HepG2 (cell line): ENCODE measurements around the gene PHTF1. TPM values are rescaled to one million over a fixed set of nuclear protein-coding genes. Genes with fewer than 3 reads are reported as not detected.

ENCODE experiments used
- CBX2 ChIP-seq, 2 experiments: fragments of 200-600 bp in 1 of 2; sonication (generic); formaldehyde crosslinking in 1 of 2; IDR thresholded peaks; 2 replicates each; pipeline versions ENCODE4 v1.7.0 to v1.8.1; 2018 to 2022; ENCODE audit warnings: low read depth in 2 of 2, low read length in 1 of 2, mild to moderate bottlenecking in 1 of 2, missing genetic modification reagents in 1 of 2
- HNF4A ChIP-seq: sonication (generic); formaldehyde crosslinking; IDR thresholded peaks from 2 replicates; pipeline ENCODE4 v1.4.0; 2020; ENCODE audit warnings: missing genetic modification reagents
- HOXA9 ChIP-seq: sonication (generic); formaldehyde crosslinking; IDR thresholded peaks from 2 replicates; pipeline ENCODE4 v1.8.1; 2022; ENCODE audit warnings: missing genetic modification reagents, mild to moderate bottlenecking, moderate library complexity, borderline replicate concordance
- JUND ChIP-seq: sonication (generic); formaldehyde crosslinking; IDR thresholded peaks from 2 replicates; pipeline ENCODE4 v1.8.0; 2022; ENCODE audit warnings: mild to moderate bottlenecking, missing genetic modification reagents
- NFE2 ChIP-seq: sonication (generic); formaldehyde crosslinking; IDR thresholded peaks from 2 replicates; pipeline ENCODE4 v1.4.0; 2020; ENCODE audit warnings: missing genetic modification reagents
- SNAI1 ChIP-seq: sonication (generic); formaldehyde crosslinking; IDR thresholded peaks from 2 replicates; pipeline ENCODE4 v1.5.0; 2020; ENCODE audit warnings: mild to moderate bottlenecking, missing genetic modification reagents, borderline replicate concordance
- SNRNP70 ChIP-seq: fragments of 200-400 bp; formaldehyde crosslinking; IDR thresholded peaks from 2 replicates; pipeline ENCODE4 v1.6.1; 2017; ENCODE audit warnings: mild to moderate bottlenecking, low read depth, low read length, moderate library complexity
- SPEN ChIP-seq: sonication (generic); formaldehyde crosslinking; IDR thresholded peaks from 2 replicates; pipeline ENCODE4 v1.5.1; 2020; ENCODE audit warnings: low read depth, mild to moderate bottlenecking, missing genetic modification reagents
- SSRP1 ChIP-seq: IDR thresholded peaks from 2 replicates; pipeline ENCODE4 v1.6.1; 2016; ENCODE audit warnings: control low read depth
- TARDBP ChIP-seq: sonication (generic); formaldehyde crosslinking; IDR thresholded peaks from 2 replicates; pipeline ENCODE4 v1.8.0; 2022; ENCODE audit warnings: mild to moderate bottlenecking, missing genetic modification reagents
- ZNF136 ChIP-seq: sonication (generic); formaldehyde crosslinking; IDR thresholded peaks from 2 replicates; pipeline ENCODE4 v1.8.1; 2022; ENCODE audit warnings: low read depth, mild to moderate bottlenecking, moderate library complexity, missing genetic modification reagents
- ZNF24 ChIP-seq: fragments of 450-650 bp; IDR thresholded peaks from 2 replicates; pipeline ENCODE4 v1.6.1; 2017; ENCODE audit warnings: antibody characterized with exemption, mild to moderate bottlenecking
- ZNF432 ChIP-seq: sonication (generic); formaldehyde crosslinking; IDR thresholded peaks from 2 replicates; pipeline ENCODE4 v1.5.0; 2020; ENCODE audit warnings: missing genetic modification reagents, mild to moderate bottlenecking, borderline replicate concordance
- ZNF629 ChIP-seq: sonication (generic); formaldehyde crosslinking; conservative IDR thresholded peaks from 2 replicates; pipeline ENCODE4 v1.5.0; 2020; ENCODE audit warnings: missing genetic modification reagents
- ZNF792 ChIP-seq: IDR thresholded peaks from 2 replicates; pipeline ENCODE4 v1.6.1; 2016
- polyA plus RNA-seq, 8 experiments: library from polyadenylated mRNA; depleted of rRNA in 3 of 8; stranded (reverse) in 7 of 8; unstranded in 1 of 8; fragments of >200 nt; fragmentation: Illumina TruSeq in 4 of 8; extraction: Trizol in 4 of 8; gene quantifications; 2 replicates each; pipeline versions ENCODE4 v1.2.1 to v1.2.3, GENCODE V29; 2011 to 2016; ENCODE audit warnings: low read depth in 4 of 8, missing spikeins in 1 of 8, mixed read lengths in 1 of 8; ENCODE audit not compliant: insufficient read depth in 1 of 8
- total RNA-seq, 5 experiments: library from RNA; depleted of rRNA; stranded (reverse); fragments of >200 nt; fragmentation: Illumina TruSeq; extraction: Trizol; gene quantifications; 2 replicates each; pipeline ENCODE4 v1.2.3, GENCODE V29; 2016; ENCODE audit warnings: low read depth in 1 of 5
- TF ChIP-seq, protein P1 (sequence below): sonication (generic); formaldehyde crosslinking; IDR thresholded peaks from 2 replicates; pipeline ENCODE4 v1.5.0; 2020; ENCODE audit warnings: mild to moderate bottlenecking, missing genetic modification reagents
- TF ChIP-seq, protein P2 (sequence below): sonication (generic); formaldehyde crosslinking; IDR thresholded peaks from 2 replicates; pipeline ENCODE4 v1.4.0; 2020; ENCODE audit warnings: mild to moderate bottlenecking, missing genetic modification reagents
- TF ChIP-seq, protein P3 (sequence below): sonication (generic); formaldehyde crosslinking; IDR thresholded peaks from 2 replicates; pipeline ENCODE4 v1.5.0; 2020; ENCODE audit warnings: missing genetic modification reagents, mild to moderate bottlenecking, borderline replicate concordance
- TF ChIP-seq, protein P4 (sequence below): sonication (generic); formaldehyde crosslinking; IDR thresholded peaks from 2 replicates; pipeline ENCODE4 v1.9.0; 2021; ENCODE audit warnings: missing genetic modification reagents, borderline replicate concordance
- TF ChIP-seq, protein P5 (sequence below): sonication (generic); formaldehyde crosslinking; IDR thresholded peaks from 2 replicates; pipeline ENCODE4 v1.4.0; 2020; ENCODE audit warnings: missing genetic modification reagents

Gene PHTF1
- total and polyA plus RNA-seq, 2 of the 13 experiments (the other 11 are each of a cell fraction or from before 2014, with no cell fraction given) = 5.0 to 19.7 TPM

DNA sequence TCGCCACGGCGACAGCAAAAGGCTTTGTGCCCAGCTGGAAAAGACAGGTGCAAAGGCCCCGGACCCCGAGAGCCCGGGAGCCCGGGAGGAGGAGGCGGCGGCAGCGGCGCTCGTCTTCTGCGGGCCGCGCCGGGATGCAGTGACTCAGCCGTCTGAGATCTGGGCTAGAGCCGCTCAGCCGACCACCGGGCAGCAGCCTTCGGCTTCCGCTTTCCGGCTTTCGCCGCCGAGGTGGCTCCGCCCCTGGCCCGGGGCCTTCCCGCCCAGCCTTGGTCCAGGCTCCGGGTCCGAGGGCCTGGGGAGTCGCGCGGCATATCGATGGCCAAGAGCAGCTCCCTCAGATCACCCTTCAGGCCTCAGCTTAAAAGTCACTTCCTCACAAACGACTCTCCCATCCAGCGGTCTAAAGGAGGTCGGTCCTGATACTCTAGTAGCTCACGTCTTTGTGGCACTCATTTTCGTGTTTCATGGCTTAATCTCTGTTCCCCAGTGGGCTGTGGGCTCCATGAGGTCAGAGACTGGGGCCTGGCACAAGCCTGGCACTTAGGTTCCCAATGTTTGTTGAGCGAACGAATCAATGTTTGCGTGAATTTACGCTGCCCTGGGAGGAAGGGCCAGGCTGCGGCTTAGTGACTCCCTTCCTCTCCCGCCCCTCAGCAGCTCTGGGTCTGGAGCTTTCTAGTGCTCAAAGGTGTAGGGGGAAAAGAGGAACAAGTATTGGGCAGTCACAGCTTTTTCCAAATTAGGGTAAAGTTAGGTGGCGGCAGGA lies at the start of gene PHTF1 (continued):
- TF ChIP-seq, protein P1, sequence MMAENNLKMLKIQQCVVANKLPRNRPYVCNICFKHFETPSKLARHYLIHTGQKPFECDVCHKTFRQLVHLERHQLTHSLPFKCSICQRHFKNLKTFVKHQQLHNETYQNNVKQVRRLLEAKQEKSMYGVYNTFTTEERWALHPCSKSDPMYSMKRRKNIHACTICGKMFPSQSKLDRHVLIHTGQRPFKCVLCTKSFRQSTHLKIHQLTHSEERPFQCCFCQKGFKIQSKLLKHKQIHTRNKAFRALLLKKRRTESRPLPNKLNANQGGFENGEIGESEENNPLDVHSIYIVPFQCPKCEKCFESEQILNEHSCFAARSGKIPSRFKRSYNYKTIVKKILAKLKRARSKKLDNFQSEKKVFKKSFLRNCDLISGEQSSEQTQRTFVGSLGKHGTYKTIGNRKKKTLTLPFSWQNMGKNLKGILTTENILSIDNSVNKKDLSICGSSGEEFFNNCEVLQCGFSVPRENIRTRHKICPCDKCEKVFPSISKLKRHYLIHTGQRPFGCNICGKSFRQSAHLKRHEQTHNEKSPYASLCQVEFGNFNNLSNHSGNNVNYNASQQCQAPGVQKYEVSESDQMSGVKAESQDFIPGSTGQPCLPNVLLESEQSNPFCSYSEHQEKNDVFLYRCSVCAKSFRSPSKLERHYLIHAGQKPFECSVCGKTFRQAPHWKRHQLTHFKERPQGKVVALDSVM = 0 out of 2 replicates have a peak, but pooled peaks have one; percentile 69
- TF ChIP-seq SSRP1 (CRISPR knock-in tag) = no peak
- no peak for TF ChIP-seq ZNF432 (CRISPR knock-in tag)
- TF ChIP-seq HOXA9 (CRISPR knock-in tag) = no peak
- TF ChIP-seq, protein P2, sequence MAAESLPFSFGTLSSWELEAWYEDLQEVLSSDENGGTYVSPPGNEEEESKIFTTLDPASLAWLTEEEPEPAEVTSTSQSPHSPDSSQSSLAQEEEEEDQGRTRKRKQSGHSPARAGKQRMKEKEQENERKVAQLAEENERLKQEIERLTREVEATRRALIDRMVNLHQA (CRISPR knock-in tag) = no peak
- TF ChIP-seq SNRNP70 = no peak
- TF ChIP-seq, protein P3, sequence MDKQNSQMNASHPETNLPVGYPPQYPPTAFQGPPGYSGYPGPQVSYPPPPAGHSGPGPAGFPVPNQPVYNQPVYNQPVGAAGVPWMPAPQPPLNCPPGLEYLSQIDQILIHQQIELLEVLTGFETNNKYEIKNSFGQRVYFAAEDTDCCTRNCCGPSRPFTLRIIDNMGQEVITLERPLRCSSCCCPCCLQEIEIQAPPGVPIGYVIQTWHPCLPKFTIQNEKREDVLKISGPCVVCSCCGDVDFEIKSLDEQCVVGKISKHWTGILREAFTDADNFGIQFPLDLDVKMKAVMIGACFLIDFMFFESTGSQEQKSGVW (CRISPR knock-in tag) = no peak
- TF ChIP-seq JUND (CRISPR knock-in tag) = no peak
- TF ChIP-seq ZNF792 (CRISPR knock-in tag) = no peak
- no peak for TF ChIP-seq SNAI1 (CRISPR knock-in tag)
- peak; percentile 20; the same call in 1 of the 2 replicates for TF ChIP-seq HNF4A (CRISPR knock-in tag)
- TF ChIP-seq TARDBP (CRISPR knock-in tag) = no peak
- no peak for TF ChIP-seq ZNF24
- TF ChIP-seq, protein P4, sequence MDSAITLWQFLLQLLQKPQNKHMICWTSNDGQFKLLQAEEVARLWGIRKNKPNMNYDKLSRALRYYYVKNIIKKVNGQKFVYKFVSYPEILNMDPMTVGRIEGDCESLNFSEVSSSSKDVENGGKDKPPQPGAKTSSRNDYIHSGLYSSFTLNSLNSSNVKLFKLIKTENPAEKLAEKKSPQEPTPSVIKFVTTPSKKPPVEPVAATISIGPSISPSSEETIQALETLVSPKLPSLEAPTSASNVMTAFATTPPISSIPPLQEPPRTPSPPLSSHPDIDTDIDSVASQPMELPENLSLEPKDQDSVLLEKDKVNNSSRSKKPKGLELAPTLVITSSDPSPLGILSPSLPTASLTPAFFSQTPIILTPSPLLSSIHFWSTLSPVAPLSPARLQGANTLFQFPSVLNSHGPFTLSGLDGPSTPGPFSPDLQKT (CRISPR knock-in tag) = no peak
- TF ChIP-seq, protein P5, sequence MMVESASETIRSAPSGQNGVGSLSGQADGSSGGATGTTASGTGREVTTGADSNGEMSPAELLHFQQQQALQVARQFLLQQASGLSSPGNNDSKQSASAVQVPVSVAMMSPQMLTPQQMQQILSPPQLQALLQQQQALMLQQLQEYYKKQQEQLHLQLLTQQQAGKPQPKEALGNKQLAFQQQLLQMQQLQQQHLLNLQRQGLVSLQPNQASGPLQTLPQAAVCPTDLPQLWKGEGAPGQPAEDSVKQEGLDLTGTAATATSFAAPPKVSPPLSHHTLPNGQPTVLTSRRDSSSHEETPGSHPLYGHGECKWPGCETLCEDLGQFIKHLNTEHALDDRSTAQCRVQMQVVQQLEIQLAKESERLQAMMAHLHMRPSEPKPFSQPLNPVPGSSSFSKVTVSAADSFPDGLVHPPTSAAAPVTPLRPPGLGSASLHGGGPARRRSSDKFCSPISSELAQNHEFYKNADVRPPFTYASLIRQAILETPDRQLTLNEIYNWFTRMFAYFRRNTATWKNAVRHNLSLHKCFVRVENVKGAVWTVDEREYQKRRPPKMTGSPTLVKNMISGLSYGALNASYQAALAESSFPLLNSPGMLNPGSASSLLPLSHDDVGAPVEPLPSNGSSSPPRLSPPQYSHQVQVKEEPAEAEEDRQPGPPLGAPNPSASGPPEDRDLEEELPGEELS (CRISPR knock-in tag) = no peak; the same call in 1 of the 2 replicates
- peak; percentile 66; the same call in 1 of the 2 replicates for TF ChIP-seq SPEN (CRISPR knock-in tag)
- TF ChIP-seq NFE2 = no peak
- no peak for TF ChIP-seq ZNF136
- no peak for TF ChIP-seq CBX2 (IDR thresholded peaks at IDR 0.05; ENCODE audit: low read depth, low read length)
- TF ChIP-seq CBX2 (CRISPR knock-in tag; IDR thresholded peaks at IDR 0.05; ENCODE audit: low read depth) = no peak
- no peak for TF ChIP-seq ZNF629 (CRISPR knock-in tag)
